Ovary (tissue), 3 donors: Measurements from ENCODE around the gene LIPC.

Experiments used
- CTCF ChIP-seq, 3 donors: fragments of 450-650 bp in 2 of 3; fragments of 200-600 bp in 1 of 3; IDR thresholded peaks; one replicate each; pipeline versions ENCODE4 v1.5.1 to v1.8.0; 2016 to 2022; ENCODE audit warnings: antibody characterized with exemption in 3 of 3, mild to moderate bottlenecking in 1 of 3
- EP300 ChIP-seq: sonication (generic); formaldehyde crosslinking; IDR thresholded peaks from one replicate; pipeline ENCODE4 v1.6.1; 2017; ENCODE audit warnings: antibody characterized with exemption
- POLR2A ChIP-seq: fragments of 450-650 bp; IDR thresholded peaks from one replicate; pipeline ENCODE4 v1.6.1; 2017; ENCODE audit warnings: antibody characterized with exemption, mild to moderate bottlenecking, moderate library complexity
- donor health status: DM: no; HTN: no; CAD: no.

GRCh38 chr15:58559904-58560588 lies 128.3 kb downstream of the LIPC start:
- TF ChIP-seq CTCF (IDR thresholded peaks at IDR 0.05) (no peak), POLR2A (no peak), EP300 (no peak)
